HepG2 (cell line): ENCODE measurements around the gene UCKL1. TPM values are rescaled to one million over a fixed set of nuclear protein-coding genes. Genes with fewer than 3 reads are reported as not detected.

ENCODE experiments used
- BRD4 ChIP-seq: sonication (generic); formaldehyde crosslinking; IDR thresholded peaks from 2 replicates; pipeline ENCODE4 v1.4.0; 2020; ENCODE audit warnings: missing genetic modification reagents
- CC2D1A ChIP-seq: sonication (generic); formaldehyde crosslinking; IDR thresholded peaks from 2 replicates; pipeline ENCODE4 v1.8.1; 2023; ENCODE audit warnings: mild to moderate bottlenecking, missing genetic modification reagents
- CHD2 ChIP-seq: IDR thresholded peaks from 2 replicates; pipeline ENCODE4 v1.6.1; 2011; ENCODE audit warnings: low read depth, low read length, improper control_type of control experiment
- GZF1 ChIP-seq: sonication (generic); formaldehyde crosslinking; IDR thresholded peaks from 2 replicates; pipeline ENCODE4 v1.5.1; 2020; ENCODE audit warnings: mild to moderate bottlenecking, missing genetic modification reagents
- HOXD1 ChIP-seq: sonication (generic); formaldehyde crosslinking; IDR thresholded peaks from 2 replicates; pipeline ENCODE4 v1.5.0; 2020; ENCODE audit warnings: missing genetic modification reagents
- JDP2 ChIP-seq: sonication (generic); formaldehyde crosslinking; IDR thresholded peaks from 2 replicates; pipeline ENCODE4 v1.8.1; 2022; ENCODE audit warnings: missing genetic modification reagents, borderline replicate concordance
- PITX1 ChIP-seq: sonication (generic); formaldehyde crosslinking; IDR thresholded peaks from 2 replicates; pipeline ENCODE4 v1.5.1; 2020; ENCODE audit warnings: mild to moderate bottlenecking, missing genetic modification reagents
- SMAD9 ChIP-seq: sonication (generic); formaldehyde crosslinking; IDR thresholded peaks from 2 replicates; pipeline ENCODE4 v1.5.1; 2020; ENCODE audit warnings: mild to moderate bottlenecking, missing genetic modification reagents
- SOX13 ChIP-seq, 3 experiments: fragments of 450-650 bp in 1 of 3; sonication (generic) in 1 of 3; formaldehyde crosslinking in 1 of 3; IDR thresholded peaks in 2 of 3; conservative IDR thresholded peaks in 1 of 3; 2 replicates each; pipeline versions ENCODE4 v1.5.0 to v1.6.1; 2016 to 2020; ENCODE audit warnings: antibody characterized with exemption in 1 of 3, mild to moderate bottlenecking in 1 of 3, missing compliant biosample characterization in 1 of 3, missing genetic modification reagents in 1 of 3, moderate library complexity in 1 of 3
- SRSF1 ChIP-seq: fragments of 200-400 bp; formaldehyde crosslinking; optimal IDR thresholded peaks from 2 replicates; pipeline ENCODE3; 2017; ENCODE audit warnings: mild to moderate bottlenecking, low read depth, low read length, moderate library complexity
- TARDBP ChIP-seq: sonication (generic); formaldehyde crosslinking; IDR thresholded peaks from 2 replicates; pipeline ENCODE4 v1.8.0; 2022; ENCODE audit warnings: mild to moderate bottlenecking, missing genetic modification reagents
- THAP11 ChIP-seq: IDR thresholded peaks from 2 replicates; pipeline ENCODE4 v1.6.1; 2016; ENCODE audit warnings: missing biosample characterization, missing genetic modification reagents
- TMF1 ChIP-seq: sonication (generic); formaldehyde crosslinking; IDR thresholded peaks from 2 replicates; pipeline ENCODE4 v1.8.1; 2022; ENCODE audit warnings: low read depth, missing genetic modification reagents
- TRIM24 ChIP-seq: sonication (generic); formaldehyde crosslinking; IDR thresholded peaks from 2 replicates; pipeline ENCODE4 v1.8.0; 2022; ENCODE audit warnings: mild to moderate bottlenecking, missing genetic modification reagents
- ZNF138 ChIP-seq: sonication (generic); formaldehyde crosslinking; IDR thresholded peaks from 2 replicates; pipeline ENCODE4 v1.5.0; 2020; ENCODE audit warnings: mild to moderate bottlenecking, low read depth, missing genetic modification reagents
- ZNF510 ChIP-seq: sonication (generic); formaldehyde crosslinking; IDR thresholded peaks from 2 replicates; pipeline ENCODE4 v1.4.0; 2020; ENCODE audit warnings: low read depth, mild to moderate bottlenecking, missing genetic modification reagents
- ZNF772 ChIP-seq: sonication (generic); formaldehyde crosslinking; IDR thresholded peaks from 2 replicates; pipeline ENCODE4 v1.5.0; 2020; ENCODE audit warnings: mild to moderate bottlenecking, missing genetic modification reagents
- polyA plus RNA-seq, 8 experiments: library from polyadenylated mRNA; depleted of rRNA in 3 of 8; stranded (reverse) in 7 of 8; unstranded in 1 of 8; fragments of >200 nt; fragmentation: Illumina TruSeq in 4 of 8; extraction: Trizol in 4 of 8; gene quantifications; 2 replicates each; pipeline versions ENCODE4 v1.2.1 to v1.2.3, GENCODE V29; 2011 to 2016; ENCODE audit warnings: low read depth in 4 of 8, missing spikeins in 1 of 8, mixed read lengths in 1 of 8; ENCODE audit not compliant: insufficient read depth in 1 of 8
- total RNA-seq, 5 experiments: library from RNA; depleted of rRNA; stranded (reverse); fragments of >200 nt; fragmentation: Illumina TruSeq; extraction: Trizol; gene quantifications; 2 replicates each; pipeline ENCODE4 v1.2.3, GENCODE V29; 2016; ENCODE audit warnings: low read depth in 1 of 5
- TF ChIP-seq, protein P1 (sequence below): sonication (generic); formaldehyde crosslinking; IDR thresholded peaks from 2 replicates; pipeline ENCODE4 v1.4.0; 2020; ENCODE audit warnings: missing genetic modification reagents
- TF ChIP-seq, protein P2 (sequence below), 2 experiments: sonication (generic) in 1 of 2; formaldehyde crosslinking in 1 of 2; IDR thresholded peaks; 2 replicates each; pipeline versions ENCODE4 v1.6.1 to v1.9.0; 2014 to 2022; ENCODE audit warnings: antibody characterized with exemption in 1 of 2, borderline replicate concordance in 1 of 2, inconsistent platforms in 1 of 2, low read depth in 1 of 2, missing genetic modification reagents in 1 of 2

Gene UCKL1
- total and polyA plus RNA-seq, 2 of the 13 experiments (the other 11 are each of a cell fraction or from before 2014, with no cell fraction given) = 50.2 to 126 TPM

DNA sequence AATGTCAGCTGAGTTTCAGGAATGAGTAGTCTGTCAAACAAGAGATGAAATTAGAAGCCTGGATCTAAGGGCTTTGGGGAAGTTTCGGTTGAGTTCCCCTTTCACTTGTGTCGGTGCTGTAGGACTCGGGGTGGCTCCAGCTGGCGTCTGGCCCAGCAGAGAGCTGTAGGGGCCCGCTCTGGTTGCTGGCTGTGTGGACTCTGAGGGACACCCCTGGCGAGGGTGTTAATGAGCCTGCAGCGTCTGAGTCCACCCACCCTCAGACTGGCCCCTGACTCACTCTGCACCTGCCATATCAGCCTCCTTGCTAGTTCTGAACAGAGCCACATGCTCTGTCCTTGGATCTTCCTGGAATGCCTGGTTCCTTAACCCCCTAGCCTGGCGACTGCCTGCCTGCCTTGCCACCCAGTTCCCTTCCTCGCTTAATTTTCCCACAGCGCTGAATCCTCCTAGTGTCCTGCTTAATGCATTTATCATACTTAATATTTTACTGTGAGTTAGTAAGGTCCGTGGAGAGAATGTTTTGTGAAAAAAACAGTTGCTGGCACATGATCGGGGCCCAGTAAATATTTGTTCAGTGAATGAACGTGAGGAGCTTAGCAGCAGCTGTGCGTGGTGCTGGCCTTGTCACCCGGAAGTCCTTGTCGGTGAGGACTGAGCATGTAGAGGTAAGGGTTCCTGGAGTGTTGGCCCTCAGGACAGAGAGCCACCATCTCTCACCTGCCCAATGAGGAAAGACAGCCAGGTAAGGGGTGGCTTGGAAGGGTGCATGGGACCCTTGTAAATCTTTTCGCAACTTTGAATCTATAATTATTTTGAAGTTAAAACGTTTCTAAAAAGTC, 59.7 kb downstream of the UCKL1 start (continued):
- no peak for TF ChIP-seq SRSF1
- peak; percentile 27; the same call in 1 of the 2 replicates for TF ChIP-seq TMF1 (CRISPR knock-in tag)
- TF ChIP-seq THAP11 (CRISPR knock-in tag) = peak; percentile 80
- TF ChIP-seq HOXD1 (CRISPR knock-in tag) = 0 out of 2 replicates have a peak, but pooled peaks have one; percentile 11
- no peak for TF ChIP-seq JDP2 (CRISPR knock-in tag)
- peak; percentile 77; the same call in 1 of the 2 replicates for TF ChIP-seq TARDBP
- TF ChIP-seq, protein P1, sequence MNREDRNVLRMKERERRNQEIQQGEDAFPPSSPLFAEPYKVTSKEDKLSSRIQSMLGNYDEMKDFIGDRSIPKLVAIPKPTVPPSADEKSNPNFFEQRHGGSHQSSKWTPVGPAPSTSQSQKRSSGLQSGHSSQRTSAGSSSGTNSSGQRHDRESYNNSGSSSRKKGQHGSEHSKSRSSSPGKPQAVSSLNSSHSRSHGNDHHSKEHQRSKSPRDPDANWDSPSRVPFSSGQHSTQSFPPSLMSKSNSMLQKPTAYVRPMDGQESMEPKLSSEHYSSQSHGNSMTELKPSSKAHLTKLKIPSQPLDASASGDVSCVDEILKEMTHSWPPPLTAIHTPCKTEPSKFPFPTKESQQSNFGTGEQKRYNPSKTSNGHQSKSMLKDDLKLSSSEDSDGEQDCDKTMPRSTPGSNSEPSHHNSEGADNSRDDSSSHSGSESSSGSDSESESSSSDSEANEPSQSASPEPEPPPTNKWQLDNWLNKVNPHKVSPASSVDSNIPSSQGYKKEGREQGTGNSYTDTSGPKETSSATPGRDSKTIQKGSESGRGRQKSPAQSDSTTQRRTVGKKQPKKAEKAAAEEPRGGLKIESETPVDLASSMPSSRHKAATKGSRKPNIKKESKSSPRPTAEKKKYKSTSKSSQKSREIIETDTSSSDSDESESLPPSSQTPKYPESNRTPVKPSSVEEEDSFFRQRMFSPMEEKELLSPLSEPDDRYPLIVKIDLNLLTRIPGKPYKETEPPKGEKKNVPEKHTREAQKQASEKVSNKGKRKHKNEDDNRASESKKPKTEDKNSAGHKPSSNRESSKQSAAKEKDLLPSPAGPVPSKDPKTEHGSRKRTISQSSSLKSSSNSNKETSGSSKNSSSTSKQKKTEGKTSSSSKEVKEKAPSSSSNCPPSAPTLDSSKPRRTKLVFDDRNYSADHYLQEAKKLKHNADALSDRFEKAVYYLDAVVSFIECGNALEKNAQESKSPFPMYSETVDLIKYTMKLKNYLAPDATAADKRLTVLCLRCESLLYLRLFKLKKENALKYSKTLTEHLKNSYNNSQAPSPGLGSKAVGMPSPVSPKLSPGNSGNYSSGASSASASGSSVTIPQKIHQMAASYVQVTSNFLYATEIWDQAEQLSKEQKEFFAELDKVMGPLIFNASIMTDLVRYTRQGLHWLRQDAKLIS = no peak
- peak; percentile 59; the same call in 1 of the 2 replicates for TF ChIP-seq ZNF510
- no peak for TF ChIP-seq TRIM24 (CRISPR knock-in tag)
- TF ChIP-seq PITX1 = peak; percentile 75
- 0 out of 2 replicates have a peak, but pooled peaks have one; percentile 19 for TF ChIP-seq SOX13 (IDR thresholded peaks at IDR 0.05)
- TF ChIP-seq SOX13 (CRISPR knock-in tag; conservative IDR thresholded peaks at IDR 0.05 in 1 of 2, IDR thresholded peaks at IDR 0.05 in 1 of 2) = peak in 1 of 2 experiments; percentile 73; a peak in 1 of 4 replicates
- TF ChIP-seq ZNF772 = peak; percentile 69; the same call in 1 of the 2 replicates
- no peak for TF ChIP-seq CHD2
- no peak for TF ChIP-seq ZNF138
- peak; percentile 85; the same call in 1 of the 2 replicates for TF ChIP-seq SMAD9 (CRISPR knock-in tag)
- TF ChIP-seq BRD4 = peak; percentile 85
- TF ChIP-seq, protein P2, sequence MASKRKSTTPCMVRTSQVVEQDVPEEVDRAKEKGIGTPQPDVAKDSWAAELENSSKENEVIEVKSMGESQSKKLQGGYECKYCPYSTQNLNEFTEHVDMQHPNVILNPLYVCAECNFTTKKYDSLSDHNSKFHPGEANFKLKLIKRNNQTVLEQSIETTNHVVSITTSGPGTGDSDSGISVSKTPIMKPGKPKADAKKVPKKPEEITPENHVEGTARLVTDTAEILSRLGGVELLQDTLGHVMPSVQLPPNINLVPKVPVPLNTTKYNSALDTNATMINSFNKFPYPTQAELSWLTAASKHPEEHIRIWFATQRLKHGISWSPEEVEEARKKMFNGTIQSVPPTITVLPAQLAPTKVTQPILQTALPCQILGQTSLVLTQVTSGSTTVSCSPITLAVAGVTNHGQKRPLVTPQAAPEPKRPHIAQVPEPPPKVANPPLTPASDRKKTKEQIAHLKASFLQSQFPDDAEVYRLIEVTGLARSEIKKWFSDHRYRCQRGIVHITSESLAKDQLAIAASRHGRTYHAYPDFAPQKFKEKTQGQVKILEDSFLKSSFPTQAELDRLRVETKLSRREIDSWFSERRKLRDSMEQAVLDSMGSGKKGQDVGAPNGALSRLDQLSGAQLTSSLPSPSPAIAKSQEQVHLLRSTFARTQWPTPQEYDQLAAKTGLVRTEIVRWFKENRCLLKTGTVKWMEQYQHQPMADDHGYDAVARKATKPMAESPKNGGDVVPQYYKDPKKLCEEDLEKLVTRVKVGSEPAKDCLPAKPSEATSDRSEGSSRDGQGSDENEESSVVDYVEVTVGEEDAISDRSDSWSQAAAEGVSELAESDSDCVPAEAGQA (IDR thresholded peaks at IDR 0.05; ENCODE audit: low read depth) = no peak
- TF ChIP-seq, protein P2 (CRISPR knock-in tag; IDR thresholded peaks at IDR 0.05; ENCODE audit: borderline replicate concordance) = peak; percentile 67; the same call in 1 of the 2 replicates
- no peak; the same call in 1 of the 2 replicates for TF ChIP-seq GZF1 (CRISPR knock-in tag)
- no peak for TF ChIP-seq CC2D1A
